Measurements from ENCODE around the gene GPC1.

DNA sequence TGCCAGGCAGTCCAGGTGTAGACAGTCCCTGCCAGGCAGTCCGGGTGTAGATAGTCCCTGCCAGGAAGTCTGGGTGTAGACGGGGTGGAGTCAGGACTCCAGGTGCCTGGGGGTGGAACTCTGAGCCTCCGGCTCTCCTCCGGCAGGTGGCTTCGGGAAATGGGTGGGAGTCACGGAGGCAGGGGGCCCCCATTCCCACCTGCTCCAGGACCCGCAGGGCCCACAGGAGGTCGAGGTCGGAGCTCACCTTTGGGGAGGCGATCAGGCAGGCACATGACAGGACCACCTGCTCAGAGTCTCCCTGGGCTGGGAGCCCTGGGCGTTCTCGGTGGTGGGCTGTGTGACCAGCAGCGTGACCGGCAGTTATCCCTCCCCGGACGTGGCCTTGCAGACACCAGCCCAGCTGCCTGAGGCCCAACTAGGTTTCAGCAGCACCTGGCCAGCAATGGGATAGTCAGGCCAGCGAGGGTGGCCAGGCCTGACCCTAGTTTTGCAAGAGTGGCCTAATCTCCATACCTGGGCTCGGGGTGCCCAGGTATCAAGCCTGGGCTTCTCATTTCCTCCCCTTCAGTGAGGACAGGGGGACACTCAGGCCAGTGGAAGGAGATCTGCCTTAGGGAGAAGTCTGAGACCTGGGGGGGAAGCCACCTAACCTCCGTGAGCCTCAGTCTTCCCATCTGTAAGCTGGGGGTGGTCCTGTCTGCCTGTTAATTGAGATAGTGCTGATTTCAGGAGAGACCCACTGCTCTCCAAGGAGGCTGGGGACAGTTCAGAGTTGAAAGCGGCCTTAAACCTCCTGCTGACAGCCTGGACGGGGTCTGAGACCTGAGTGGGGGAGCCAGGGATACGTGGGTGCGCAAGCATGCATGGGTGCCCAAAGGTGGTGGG is 13.2 kb downstream of the GPC1 start:
- TF ChIP-seq TCF7L2 (IDR thresholded peaks at IDR 0.05; ENCODE audit: borderline replicate concordance, low read depth, low read length) (no peak), ZNF239 (tag by site-specific recombination; IDR thresholded peaks at IDR 0.05) (no peak)
- TF ChIP-seq, protein P1, sequence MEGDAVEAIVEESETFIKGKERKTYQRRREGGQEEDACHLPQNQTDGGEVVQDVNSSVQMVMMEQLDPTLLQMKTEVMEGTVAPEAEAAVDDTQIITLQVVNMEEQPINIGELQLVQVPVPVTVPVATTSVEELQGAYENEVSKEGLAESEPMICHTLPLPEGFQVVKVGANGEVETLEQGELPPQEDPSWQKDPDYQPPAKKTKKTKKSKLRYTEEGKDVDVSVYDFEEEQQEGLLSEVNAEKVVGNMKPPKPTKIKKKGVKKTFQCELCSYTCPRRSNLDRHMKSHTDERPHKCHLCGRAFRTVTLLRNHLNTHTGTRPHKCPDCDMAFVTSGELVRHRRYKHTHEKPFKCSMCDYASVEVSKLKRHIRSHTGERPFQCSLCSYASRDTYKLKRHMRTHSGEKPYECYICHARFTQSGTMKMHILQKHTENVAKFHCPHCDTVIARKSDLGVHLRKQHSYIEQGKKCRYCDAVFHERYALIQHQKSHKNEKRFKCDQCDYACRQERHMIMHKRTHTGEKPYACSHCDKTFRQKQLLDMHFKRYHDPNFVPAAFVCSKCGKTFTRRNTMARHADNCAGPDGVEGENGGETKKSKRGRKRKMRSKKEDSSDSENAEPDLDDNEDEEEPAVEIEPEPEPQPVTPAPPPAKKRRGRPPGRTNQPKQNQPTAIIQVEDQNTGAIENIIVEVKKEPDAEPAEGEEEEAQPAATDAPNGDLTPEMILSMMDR (tag by site-specific recombination; IDR thresholded peaks at IDR 0.05), result no peak

Data from HEK293 (cell line).